Measurements from ENCODE around the gene TRDN. TPM values are rescaled to one million over a fixed set of nuclear protein-coding genes. Genes with fewer than 3 reads are reported as not detected.
"Not testable (repeated sequence)": the region's sequence is repeated elsewhere in the genome, so short reads cannot be mapped to it uniquely, and the experiment has no call there.

TRDN gene
- total RNA-seq, 1 donor from 2014 or later, result 0.12 TPM

GRCh38 chr6:123323452-123324329 lies 313.1 kb downstream of the TRDN start:
- Mint-ChIP-seq H3K4me1 (ENCODE audit: low read depth) (peaks cover 4% of the 10 kb centered on the region), H3K27me3 (no peaks in the 10 kb centered on the region), H3K36me3 (ENCODE audit: insufficient read depth) (no peaks in the 10 kb centered on the region), H3K4me3 (ENCODE audit: low read depth) (no peak overlapping the region), H3K9me3 (ENCODE audit: low read depth) (no peaks in the 10 kb centered on the region), H3K27ac (no peak overlapping the region)
- no peak for DNase-seq (ENCODE audit: low spot score, unreplicated experiment)
- TF ChIP-seq, protein P1, sequence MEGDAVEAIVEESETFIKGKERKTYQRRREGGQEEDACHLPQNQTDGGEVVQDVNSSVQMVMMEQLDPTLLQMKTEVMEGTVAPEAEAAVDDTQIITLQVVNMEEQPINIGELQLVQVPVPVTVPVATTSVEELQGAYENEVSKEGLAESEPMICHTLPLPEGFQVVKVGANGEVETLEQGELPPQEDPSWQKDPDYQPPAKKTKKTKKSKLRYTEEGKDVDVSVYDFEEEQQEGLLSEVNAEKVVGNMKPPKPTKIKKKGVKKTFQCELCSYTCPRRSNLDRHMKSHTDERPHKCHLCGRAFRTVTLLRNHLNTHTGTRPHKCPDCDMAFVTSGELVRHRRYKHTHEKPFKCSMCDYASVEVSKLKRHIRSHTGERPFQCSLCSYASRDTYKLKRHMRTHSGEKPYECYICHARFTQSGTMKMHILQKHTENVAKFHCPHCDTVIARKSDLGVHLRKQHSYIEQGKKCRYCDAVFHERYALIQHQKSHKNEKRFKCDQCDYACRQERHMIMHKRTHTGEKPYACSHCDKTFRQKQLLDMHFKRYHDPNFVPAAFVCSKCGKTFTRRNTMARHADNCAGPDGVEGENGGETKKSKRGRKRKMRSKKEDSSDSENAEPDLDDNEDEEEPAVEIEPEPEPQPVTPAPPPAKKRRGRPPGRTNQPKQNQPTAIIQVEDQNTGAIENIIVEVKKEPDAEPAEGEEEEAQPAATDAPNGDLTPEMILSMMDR (IDR thresholded peaks at IDR 0.05; ENCODE audit: unreplicated experiment), result no peak

GRCh38 chr6:123321020-123321419 lies 315.7 kb downstream of the TRDN start:
- H3K27me3 Mint-ChIP-seq, result no peaks in the 10 kb centered on the region
- no peak for DNase-seq (ENCODE audit: low spot score, unreplicated experiment)
- no peaks in the 10 kb centered on the region for H3K36me3 Mint-ChIP-seq (ENCODE audit: insufficient read depth)
- no peak overlapping the region for H3K4me3 Mint-ChIP-seq (ENCODE audit: low read depth)
- TF ChIP-seq, protein P1 (IDR thresholded peaks at IDR 0.05; ENCODE audit: unreplicated experiment), result no peak
- H3K4me1 Mint-ChIP-seq (ENCODE audit: low read depth), result peaks cover 4% of the 10 kb centered on the region
- no peak overlapping the region for H3K27ac Mint-ChIP-seq
- H3K9me3 Mint-ChIP-seq (ENCODE audit: low read depth), result no peaks in the 10 kb centered on the region

DNA sequence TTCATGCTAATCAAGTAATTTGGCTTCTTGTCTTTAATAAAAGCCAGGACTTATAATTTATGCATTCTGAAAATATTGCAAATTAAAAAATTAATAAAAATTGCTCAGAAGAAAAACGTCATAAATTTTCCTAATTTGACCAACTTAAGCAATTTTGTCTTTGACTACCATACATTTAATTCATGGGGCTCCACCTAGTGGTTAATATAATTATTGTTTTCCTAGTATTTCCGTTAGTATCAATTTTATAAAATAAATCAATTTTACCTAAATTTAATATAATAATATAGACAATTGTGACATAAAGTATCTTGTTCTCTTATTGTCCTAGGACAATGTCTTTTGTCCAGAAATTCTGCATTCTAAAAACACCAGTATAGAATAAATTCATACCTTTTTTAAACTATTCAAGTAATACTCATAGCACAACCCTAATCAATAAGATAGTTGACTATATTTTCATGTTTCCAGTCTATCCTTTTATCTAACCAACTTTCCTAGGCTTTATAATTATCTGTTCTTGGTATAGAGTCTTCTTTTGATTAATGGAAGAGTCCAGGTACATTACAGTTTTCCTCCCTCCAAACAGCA lies 319.9 kb downstream of the TRDN start:
- no peak for DNase-seq (ENCODE audit: low spot score, unreplicated experiment)

GRCh38 chr6:123314459-123314858 lies 322.3 kb downstream of the TRDN start:
- DNase-seq (ENCODE audit: low spot score, unreplicated experiment); H3K27me3 Mint-ChIP-seq: not testable (repeated sequence)

More for the DNA sequence above, 319.9 kb downstream of the TRDN start:
- Mint-ChIP-seq H3K27ac (no peak overlapping the region), H3K9me3 (ENCODE audit: low read depth) (peaks cover 9% of the 10 kb centered on the region), H3K27me3 (no peaks in the 10 kb centered on the region), H3K4me1 (ENCODE audit: low read depth) (peaks cover 2% of the 10 kb centered on the region), H3K4me3 (ENCODE audit: low read depth) (no peak overlapping the region), H3K36me3 (ENCODE audit: insufficient read depth) (no peaks in the 10 kb centered on the region)
- TF ChIP-seq, protein P1 (IDR thresholded peaks at IDR 0.05; ENCODE audit: unreplicated experiment), result peak; percentile 79

GRCh38 chr6:123309130-123309529 lies 327.6 kb downstream of the TRDN start:
- no peaks in the 10 kb centered on the region for H3K36me3 Mint-ChIP-seq (ENCODE audit: insufficient read depth)
- no peaks in the 10 kb centered on the region for H3K27me3 Mint-ChIP-seq
- H3K4me3 Mint-ChIP-seq (ENCODE audit: low read depth), result no peak overlapping the region
- TF ChIP-seq, protein P1 (IDR thresholded peaks at IDR 0.05; ENCODE audit: unreplicated experiment), result no peak
- H3K4me1 Mint-ChIP-seq (ENCODE audit: low read depth), result peaks cover 11% of the 10 kb centered on the region
- no peak overlapping the region for H3K27ac Mint-ChIP-seq
- peaks cover 5% of the 10 kb centered on the region for H3K9me3 Mint-ChIP-seq (ENCODE audit: low read depth)
- DNase-seq (ENCODE audit: low spot score, unreplicated experiment), result no peak

More at GRCh38 chr6:123314459-123314858, 322.3 kb downstream of the TRDN start:
- not testable (repeated sequence) for H3K27ac Mint-ChIP-seq; H3K4me3 Mint-ChIP-seq (ENCODE audit: low read depth); H3K4me1 Mint-ChIP-seq (ENCODE audit: low read depth); H3K9me3 Mint-ChIP-seq (ENCODE audit: low read depth); H3K36me3 Mint-ChIP-seq (ENCODE audit: insufficient read depth)
